ENCODE results near the gene RNF220.

The RNF220 gene

DNA sequence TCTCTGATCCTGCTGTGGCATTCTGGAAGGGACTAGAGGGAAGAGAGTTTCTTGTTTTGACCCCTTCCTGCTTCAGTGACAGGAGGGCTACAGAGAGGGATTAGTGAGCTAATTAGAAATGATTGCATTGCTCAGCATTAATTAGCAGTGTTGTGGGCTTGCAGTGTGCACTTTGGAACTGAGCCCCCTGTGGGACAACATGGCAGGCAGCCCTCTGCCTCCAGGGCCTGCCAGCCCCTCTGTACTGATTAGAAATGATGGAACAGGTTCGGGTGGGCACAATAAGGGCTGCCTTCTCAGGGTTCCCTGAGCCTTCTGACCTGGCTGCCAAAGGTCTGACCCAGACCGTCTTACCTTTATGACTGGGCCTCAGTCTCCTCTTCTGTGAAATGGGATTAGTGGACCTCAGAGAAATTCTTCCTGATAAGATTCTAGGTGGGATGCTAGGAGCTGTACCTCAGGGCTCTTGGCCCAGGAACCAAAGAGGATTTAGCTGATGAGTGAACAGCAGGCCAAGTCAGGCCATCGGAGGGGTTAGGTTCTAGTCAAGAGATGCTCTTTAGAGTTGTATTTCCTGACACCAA lies 229.6 kb downstream of the RNF220 start (continued):
- TF ChIP-seq, protein P1, sequence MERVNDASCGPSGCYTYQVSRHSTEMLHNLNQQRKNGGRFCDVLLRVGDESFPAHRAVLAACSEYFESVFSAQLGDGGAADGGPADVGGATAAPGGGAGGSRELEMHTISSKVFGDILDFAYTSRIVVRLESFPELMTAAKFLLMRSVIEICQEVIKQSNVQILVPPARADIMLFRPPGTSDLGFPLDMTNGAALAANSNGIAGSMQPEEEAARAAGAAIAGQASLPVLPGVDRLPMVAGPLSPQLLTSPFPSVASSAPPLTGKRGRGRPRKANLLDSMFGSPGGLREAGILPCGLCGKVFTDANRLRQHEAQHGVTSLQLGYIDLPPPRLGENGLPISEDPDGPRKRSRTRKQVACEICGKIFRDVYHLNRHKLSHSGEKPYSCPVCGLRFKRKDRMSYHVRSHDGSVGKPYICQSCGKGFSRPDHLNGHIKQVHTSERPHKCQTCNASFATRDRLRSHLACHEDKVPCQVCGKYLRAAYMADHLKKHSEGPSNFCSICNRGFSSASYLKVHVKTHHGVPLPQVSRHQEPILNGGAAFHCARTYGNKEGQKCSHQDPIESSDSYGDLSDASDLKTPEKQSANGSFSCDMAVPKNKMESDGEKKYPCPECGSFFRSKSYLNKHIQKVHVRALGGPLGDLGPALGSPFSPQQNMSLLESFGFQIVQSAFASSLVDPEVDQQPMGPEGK (CRISPR knock-in tag; IDR thresholded peaks at IDR 0.05; ENCODE audit: borderline replicate concordance): no peak
- TF ChIP-seq ISL1 (CRISPR knock-in tag; IDR thresholded peaks at IDR 0.05): no peak
- no peak for TF ChIP-seq GLIS3 (CRISPR knock-in tag; IDR thresholded peaks at IDR 0.05)

DNA sequence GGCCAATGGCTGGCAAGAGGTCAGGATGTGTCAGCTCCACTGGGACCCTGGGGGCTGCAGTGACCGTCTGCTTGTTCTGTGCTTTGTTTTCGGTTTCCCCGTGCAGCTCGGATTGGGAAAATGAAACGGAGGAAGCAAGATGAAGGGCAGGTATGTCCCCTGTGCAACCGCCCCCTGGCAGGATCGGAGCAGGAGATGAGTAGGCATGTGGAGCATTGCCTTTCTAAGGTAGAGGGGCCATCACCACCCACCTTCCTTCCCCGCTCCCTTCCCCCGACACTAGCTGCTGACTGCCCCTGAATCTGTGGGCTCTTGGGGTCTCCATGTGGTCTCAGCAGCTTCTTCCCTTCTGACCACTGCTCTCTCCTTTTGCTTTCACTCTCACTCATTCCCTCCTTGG lies 230.4 kb downstream of the RNF220 start:
- no peak for ATAC-seq
- TF ChIP-seq SNAI2 (CRISPR knock-in tag; IDR thresholded peaks at IDR 0.05): no peak
- TF ChIP-seq TOX (CRISPR knock-in tag; IDR thresholded peaks at IDR 0.05; ENCODE audit: borderline replicate concordance): no peak
- TF ChIP-seq, protein P2, sequence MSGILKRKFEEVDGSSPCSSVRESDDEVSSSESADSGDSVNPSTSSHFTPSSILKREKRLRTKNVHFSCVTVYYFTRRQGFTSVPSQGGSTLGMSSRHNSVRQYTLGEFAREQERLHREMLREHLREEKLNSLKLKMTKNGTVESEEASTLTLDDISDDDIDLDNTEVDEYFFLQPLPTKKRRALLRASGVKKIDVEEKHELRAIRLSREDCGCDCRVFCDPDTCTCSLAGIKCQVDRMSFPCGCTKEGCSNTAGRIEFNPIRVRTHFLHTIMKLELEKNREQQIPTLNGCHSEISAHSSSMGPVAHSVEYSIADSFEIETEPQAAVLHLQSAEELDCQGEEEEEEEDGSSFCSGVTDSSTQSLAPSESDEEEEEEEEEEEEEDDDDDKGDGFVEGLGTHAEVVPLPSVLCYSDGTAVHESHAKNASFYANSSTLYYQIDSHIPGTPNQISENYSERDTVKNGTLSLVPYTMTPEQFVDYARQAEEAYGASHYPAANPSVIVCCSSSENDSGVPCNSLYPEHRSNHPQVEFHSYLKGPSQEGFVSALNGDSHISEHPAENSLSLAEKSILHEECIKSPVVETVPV (CRISPR knock-in tag; IDR thresholded peaks at IDR 0.05): no peak
- TF ChIP-seq ZNF8 (CRISPR knock-in tag; IDR thresholded peaks at IDR 0.05): no peak
- TF ChIP-seq ISL1 (CRISPR knock-in tag; IDR thresholded peaks at IDR 0.05): no peak
- no peak for TF ChIP-seq BACH2 (CRISPR knock-in tag; IDR thresholded peaks at IDR 0.05; ENCODE audit: borderline replicate concordance)
- TF ChIP-seq, protein P3, sequence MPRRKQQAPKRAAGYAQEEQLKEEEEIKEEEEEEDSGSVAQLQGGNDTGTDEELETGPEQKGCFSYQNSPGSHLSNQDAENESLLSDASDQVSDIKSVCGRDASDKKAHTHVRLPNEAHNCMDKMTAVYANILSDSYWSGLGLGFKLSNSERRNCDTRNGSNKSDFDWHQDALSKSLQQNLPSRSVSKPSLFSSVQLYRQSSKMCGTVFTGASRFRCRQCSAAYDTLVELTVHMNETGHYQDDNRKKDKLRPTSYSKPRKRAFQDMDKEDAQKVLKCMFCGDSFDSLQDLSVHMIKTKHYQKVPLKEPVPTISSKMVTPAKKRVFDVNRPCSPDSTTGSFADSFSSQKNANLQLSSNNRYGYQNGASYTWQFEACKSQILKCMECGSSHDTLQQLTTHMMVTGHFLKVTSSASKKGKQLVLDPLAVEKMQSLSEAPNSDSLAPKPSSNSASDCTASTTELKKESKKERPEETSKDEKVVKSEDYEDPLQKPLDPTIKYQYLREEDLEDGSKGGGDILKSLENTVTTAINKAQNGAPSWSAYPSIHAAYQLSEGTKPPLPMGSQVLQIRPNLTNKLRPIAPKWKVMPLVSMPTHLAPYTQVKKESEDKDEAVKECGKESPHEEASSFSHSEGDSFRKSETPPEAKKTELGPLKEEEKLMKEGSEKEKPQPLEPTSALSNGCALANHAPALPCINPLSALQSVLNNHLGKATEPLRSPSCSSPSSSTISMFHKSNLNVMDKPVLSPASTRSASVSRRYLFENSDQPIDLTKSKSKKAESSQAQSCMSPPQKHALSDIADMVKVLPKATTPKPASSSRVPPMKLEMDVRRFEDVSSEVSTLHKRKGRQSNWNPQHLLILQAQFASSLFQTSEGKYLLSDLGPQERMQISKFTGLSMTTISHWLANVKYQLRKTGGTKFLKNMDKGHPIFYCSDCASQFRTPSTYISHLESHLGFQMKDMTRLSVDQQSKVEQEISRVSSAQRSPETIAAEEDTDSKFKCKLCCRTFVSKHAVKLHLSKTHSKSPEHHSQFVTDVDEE (CRISPR knock-in tag; IDR thresholded peaks at IDR 0.05): no peak
- no peak for TF ChIP-seq ARNTL (CRISPR knock-in tag; IDR thresholded peaks at IDR 0.05; ENCODE audit: borderline replicate concordance, low read depth)
- no peak for TF ChIP-seq TCF4 (CRISPR knock-in tag; IDR thresholded peaks at IDR 0.05; ENCODE audit: borderline replicate concordance)
- TF ChIP-seq, protein P1 (CRISPR knock-in tag; IDR thresholded peaks at IDR 0.05; ENCODE audit: borderline replicate concordance): no peak
- no peak for TF ChIP-seq RARB (CRISPR knock-in tag; IDR thresholded peaks at IDR 0.05)
- no peak for TF ChIP-seq CSDC2 (CRISPR knock-in tag; IDR thresholded peaks at IDR 0.05)
- no peak for TF ChIP-seq ZNF565 (CRISPR knock-in tag; conservative IDR thresholded peaks at IDR 0.05; ENCODE audit: low read depth)
- TF ChIP-seq ZFP3 (CRISPR knock-in tag; IDR thresholded peaks at IDR 0.05): no peak
- no peak for TF ChIP-seq GLIS3 (CRISPR knock-in tag; IDR thresholded peaks at IDR 0.05)

DNA sequence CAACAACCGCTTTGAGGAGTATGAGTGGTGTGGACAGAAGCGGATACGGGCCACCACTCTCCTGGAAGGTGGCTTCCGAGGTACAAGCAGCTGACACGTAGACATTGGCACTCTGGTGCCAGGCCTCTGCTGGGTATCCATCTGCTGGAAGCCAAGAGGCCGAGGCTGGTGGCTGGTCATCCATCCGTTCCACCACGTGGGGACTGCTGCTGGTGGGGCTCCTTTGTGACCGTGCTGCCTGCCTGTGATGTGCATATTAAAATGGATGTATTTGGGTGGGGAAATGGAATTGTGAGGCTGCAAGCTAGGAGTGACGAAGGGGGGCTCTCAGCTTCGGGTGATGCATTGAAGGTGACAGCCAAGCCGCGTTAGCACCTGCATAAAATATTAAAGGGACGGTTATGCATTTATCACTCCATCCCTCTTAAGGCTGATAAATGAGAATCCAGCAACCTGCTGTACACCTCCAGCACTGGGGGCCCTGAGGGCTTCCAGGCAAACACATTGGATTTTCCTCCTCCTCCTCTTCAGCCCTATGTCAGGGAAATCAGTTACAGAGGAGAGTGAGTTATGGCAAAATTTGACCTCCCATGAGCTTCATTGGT lies 231.1 kb downstream of the RNF220 start:
- no peak for ATAC-seq
- TF ChIP-seq, protein P4, sequence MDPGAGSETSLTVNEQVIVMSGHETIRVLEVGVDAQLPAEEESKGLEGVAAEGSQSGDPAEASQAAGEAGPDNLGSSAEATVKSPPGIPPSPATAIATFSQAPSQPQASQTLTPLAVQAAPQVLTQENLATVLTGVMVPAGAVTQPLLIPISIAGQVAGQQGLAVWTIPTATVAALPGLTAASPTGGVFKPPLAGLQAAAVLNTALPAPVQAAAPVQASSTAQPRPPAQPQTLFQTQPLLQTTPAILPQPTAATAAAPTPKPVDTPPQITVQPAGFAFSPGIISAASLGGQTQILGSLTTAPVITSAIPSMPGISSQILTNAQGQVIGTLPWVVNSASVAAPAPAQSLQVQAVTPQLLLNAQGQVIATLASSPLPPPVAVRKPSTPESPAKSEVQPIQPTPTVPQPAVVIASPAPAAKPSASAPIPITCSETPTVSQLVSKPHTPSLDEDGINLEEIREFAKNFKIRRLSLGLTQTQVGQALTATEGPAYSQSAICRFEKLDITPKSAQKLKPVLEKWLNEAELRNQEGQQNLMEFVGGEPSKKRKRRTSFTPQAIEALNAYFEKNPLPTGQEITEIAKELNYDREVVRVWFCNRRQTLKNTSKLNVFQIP (CRISPR knock-in tag; IDR thresholded peaks at IDR 0.05; ENCODE audit: borderline replicate concordance, low read depth): no peak
- TF ChIP-seq PPARA (CRISPR knock-in tag; IDR thresholded peaks at IDR 0.05; ENCODE audit: borderline replicate concordance) (no peak), BACH2 (CRISPR knock-in tag; IDR thresholded peaks at IDR 0.05; ENCODE audit: borderline replicate concordance) (no peak), ZNF565 (CRISPR knock-in tag; conservative IDR thresholded peaks at IDR 0.05; ENCODE audit: low read depth) (no peak), SNAI2 (CRISPR knock-in tag; IDR thresholded peaks at IDR 0.05) (no peak), OSR1 (CRISPR knock-in tag; IDR thresholded peaks at IDR 0.05) (no peak), TOX (CRISPR knock-in tag; IDR thresholded peaks at IDR 0.05; ENCODE audit: borderline replicate concordance) (no peak), ZNF70 (CRISPR knock-in tag; IDR thresholded peaks at IDR 0.05) (no peak), ESRRG (CRISPR knock-in tag; IDR thresholded peaks at IDR 0.05) (no peak)
- TF ChIP-seq, protein P1 (CRISPR knock-in tag; IDR thresholded peaks at IDR 0.05; ENCODE audit: borderline replicate concordance): no peak

Measured in SK-N-SH treated with all-trans-retinoic acid at 6 μM for 48 hours (cell line).